Heart right ventricle (tissue), 16 donors: ENCODE results near the gene NFE2L3. TPM values are rescaled to one million over a fixed set of nuclear protein-coding genes. Genes with fewer than 3 reads are reported as not detected.

Experiments used
- ATAC-seq, 8 donors: fragments of 200-7000 bp; cut with Tn5 transposase; one replicate each; pipeline ENCODE4 v1.9.1; 2020; ENCODE audit warnings: mild to moderate bottlenecking in 8 of 8, moderate library complexity in 8 of 8, moderate number of reproducible peaks in 1 of 8
- DNase-seq, 2 donors: peaks; one replicate each; pipeline ENCODE4 v3.0.0-alpha.2; 2020
- H3K27ac ChIP-seq, 10 donors: fragments of 200-600 bp; sonication (generic) in 2 of 10; one replicate each; pipeline versions ENCODE4 v1.5.0 to v1.8.0; 2020 to 2022; ENCODE audit warnings: mild to moderate bottlenecking in 3 of 10
- H3K27me3 ChIP-seq, 7 donors: fragments of 200-600 bp; one replicate each; pipeline ENCODE4 v1.8.0; 2021 to 2022; ENCODE audit warnings: mild to moderate bottlenecking in 2 of 7
- H3K36me3 ChIP-seq, 9 donors: fragments of 200-600 bp; sonication (generic) in 1 of 9; one replicate each; pipeline versions ENCODE4 v1.5.0 to v1.8.0; 2020 to 2022; ENCODE audit warnings: mild to moderate bottlenecking in 2 of 9
- H3K4me1 ChIP-seq, 9 donors: fragments of 200-600 bp; sonication (generic) in 1 of 9; one replicate each; pipeline versions ENCODE4 v1.5.0 to v1.8.0; 2020 to 2022; ENCODE audit warnings: mild to moderate bottlenecking in 4 of 9
- H3K4me3 ChIP-seq, 10 donors: fragments of 200-600 bp; sonication (generic) in 2 of 10; one replicate each; pipeline versions ENCODE4 v1.5.0 to v1.8.0; 2020 to 2022; ENCODE audit warnings: mild to moderate bottlenecking in 7 of 10, moderate library complexity in 2 of 10
- H3K9me3 ChIP-seq, 11 donors: fragments of 200-600 bp in 10 of 11; sonication (generic) in 2 of 11; one replicate each; pipeline versions ENCODE4 v1.5.0 to v1.8.0; 2013 to 2022; ENCODE audit warnings: mild to moderate bottlenecking in 2 of 11, control low read depth in 1 of 11, moderate library complexity in 1 of 11
- WGBS, 2 donors: extraction: QIAGEN DNeasy Blood & Tissue Kit; methylation state at CpG; one replicate each; pipeline ENCODE4 v1.1.7; 2013; ENCODE audit warnings: inconsistent platforms in 1 of 2; 5-methylcytosine and 5-hydroxymethylcytosine counted together
- intact Hi-C, 10 donors: fragments of 100-400 bp; cut with DNase I; formaldehyde crosslinking; loops; one replicate each; pipeline versions ENCODE4 v1.11.1 to v1.14.2; 2022
- polyA plus RNA-seq, 2 donors: library from polyadenylated mRNA; stranded (reverse); fragments of 200-250 nt; gene quantifications; one replicate each; pipeline ENCODE4 v1.2.3, GENCODE V29; 2013
- total RNA-seq, 10 donors: library from RNA; stranded (reverse); fragmentation: NEBNext Ultra II Directional in 3 of 10; extraction: Animal tissue kit (Norgen Biotek cat#: 25700) in 3 of 10; gene quantifications; one replicate each; pipeline versions ENCODE4 v1.2.1 to v1.2.4, GENCODE V29; 2021 to 2023
- TF ChIP-seq, protein P1 (sequence below), 9 donors: fragments of 200-600 bp; sonication (generic) in 2 of 9; IDR thresholded peaks; one replicate each; pipeline versions ENCODE4 v1.5.0 to v1.8.0; 2021 to 2022; ENCODE audit warnings: antibody characterized with exemption in 9 of 9, mild to moderate bottlenecking in 5 of 9, moderate library complexity in 1 of 9
- donor health status: Arrhythmogenic right ventricular cardiomyopathy.
- donor health status: ischemic (EF 13 %, LVEDD 7.1; RV severe dilation, severe dysfunction).
- donor health status: healthy with polysubstance abuse.
- donor health status: DM: no; HTN: yes; CAD: no.
- donor health status: DM: no; HTN: no; CAD: no.
- donor health status: ischemic (EF 25% LVEDD 6.9; RV normal size, moderate dysfunction).
- donor health status: ischemic (EF 25% LVEDD 5.7; RV mildly dilated, moderate dysfunction).
- donor health status: healthy.
- donor health status: DM: yes; HTN: yes; CAD: no.
- donor health status: Ischemic cardiomyopathy.
- donor health status: ischemic (EF 35%, LVEDD 5.7; RV mildly dilated, moderate dysfunction).
- donor health status: nonischemic (EF 11% LVEDD 7.7; RV severe dilation, severe dysfunction).
- donor health status: DM: yes; HTN: yes; CAD: no.
- donor health status: PGD.
- donor health status: ischemic (EF 29% LVEDD 5.4; RV normal size, mild dysfunction).
- donor health status: nonischemic (EF 23%, LVEDD 6.1; RV moderate dilation, normal function).

NFE2L3 gene
- total and polyA plus RNA-seq, 12 donors: 0.32 to 4.1 (median 1.1) TPM

- Histone ChIP-seq H3K27me3 (peaks cover 0 to 23% (median 9%) of the 10 kb centered on the region in 7 donors), H3K4me3 (no peak overlapping the region), H3K36me3 (no peaks in the 10 kb centered on the region), H3K27ac (no peak overlapping the region), H3K9me3 (no peaks in the 10 kb centered on the region), H3K4me1 (peaks cover 0 to 7% (median 0%) of the 10 kb centered on the region in 9 donors)
- intact Hi-C loops: no loop called here
- no peak for DNase-seq
- 93 to 96% methylated on average over 2 of the region's 2 CpGs for WGBS, 2 donors
- TF ChIP-seq, protein P1, sequence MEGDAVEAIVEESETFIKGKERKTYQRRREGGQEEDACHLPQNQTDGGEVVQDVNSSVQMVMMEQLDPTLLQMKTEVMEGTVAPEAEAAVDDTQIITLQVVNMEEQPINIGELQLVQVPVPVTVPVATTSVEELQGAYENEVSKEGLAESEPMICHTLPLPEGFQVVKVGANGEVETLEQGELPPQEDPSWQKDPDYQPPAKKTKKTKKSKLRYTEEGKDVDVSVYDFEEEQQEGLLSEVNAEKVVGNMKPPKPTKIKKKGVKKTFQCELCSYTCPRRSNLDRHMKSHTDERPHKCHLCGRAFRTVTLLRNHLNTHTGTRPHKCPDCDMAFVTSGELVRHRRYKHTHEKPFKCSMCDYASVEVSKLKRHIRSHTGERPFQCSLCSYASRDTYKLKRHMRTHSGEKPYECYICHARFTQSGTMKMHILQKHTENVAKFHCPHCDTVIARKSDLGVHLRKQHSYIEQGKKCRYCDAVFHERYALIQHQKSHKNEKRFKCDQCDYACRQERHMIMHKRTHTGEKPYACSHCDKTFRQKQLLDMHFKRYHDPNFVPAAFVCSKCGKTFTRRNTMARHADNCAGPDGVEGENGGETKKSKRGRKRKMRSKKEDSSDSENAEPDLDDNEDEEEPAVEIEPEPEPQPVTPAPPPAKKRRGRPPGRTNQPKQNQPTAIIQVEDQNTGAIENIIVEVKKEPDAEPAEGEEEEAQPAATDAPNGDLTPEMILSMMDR (IDR thresholded peaks at IDR 0.05): no peak
- no peak for ATAC-seq
These were observed 10.9 kb upstream of the NFE2L3 start for GRCh38 chr7:26141077-26141476.

- 59 to 60% methylated on average over 5 of the region's 5 CpGs for WGBS, 2 donors
- peaks cover 0 to 7% (median 0%) of the 10 kb centered on the region in 9 donors for H3K4me1 ChIP-seq
- intact Hi-C loops: no loop called here
- no peaks in the 10 kb centered on the region for H3K36me3 ChIP-seq
- no peak overlapping the region for H3K4me3 ChIP-seq
- DNase-seq (no peak), ATAC-seq (no peak)
- no peak overlapping the region for H3K27ac ChIP-seq
- H3K27me3 ChIP-seq: peaks cover 0 to 27% (median 9%) of the 10 kb centered on the region in 7 donors
- H3K9me3 ChIP-seq: no peaks in the 10 kb centered on the region
- TF ChIP-seq, protein P1 (IDR thresholded peaks at IDR 0.05): no peak
These were observed 8.5 kb upstream of the NFE2L3 start for GRCh38 chr7:26143298-26144048.

DNA sequence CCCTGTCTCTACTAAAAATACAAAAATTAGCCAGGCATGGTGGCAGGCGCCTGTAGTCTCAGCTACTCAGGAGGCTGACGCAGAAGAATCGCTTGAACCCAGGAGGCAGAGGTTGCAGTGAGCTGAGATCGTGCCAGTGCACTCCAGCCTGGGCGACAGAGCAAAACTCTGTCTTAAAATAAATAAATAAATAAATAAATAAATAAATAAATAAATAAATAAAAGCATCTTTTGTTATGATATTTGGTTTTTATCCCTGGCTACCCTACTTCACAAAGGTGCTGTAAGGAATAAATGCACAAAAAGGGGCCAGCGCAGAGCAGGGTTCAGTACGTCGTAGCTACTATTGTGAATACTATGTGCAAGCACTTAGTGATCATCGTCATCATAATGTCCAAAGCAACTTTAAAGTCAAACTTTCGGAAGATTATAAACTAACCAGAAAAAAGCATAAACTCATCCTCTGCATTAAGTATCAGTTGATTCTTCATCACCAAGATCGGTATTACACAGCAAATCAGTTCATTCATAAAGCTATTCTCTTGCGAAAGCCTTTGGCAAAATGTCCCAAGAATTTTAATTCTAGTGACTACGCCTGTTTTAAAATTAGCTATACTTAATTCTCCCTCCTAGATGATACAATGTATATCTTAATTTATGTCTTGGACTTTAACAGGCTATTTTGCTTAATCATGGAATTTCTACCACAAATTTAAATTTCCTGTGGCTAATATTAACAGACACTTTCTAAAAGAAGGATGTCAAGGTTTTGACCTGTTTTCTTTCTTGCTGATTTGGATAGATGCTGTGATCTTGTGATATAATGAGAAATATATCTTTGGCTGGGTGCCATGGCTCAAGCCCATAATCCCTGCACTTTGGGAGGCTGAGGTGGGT, 7.6 kb upstream of the NFE2L3 start:
- Histone ChIP-seq H3K27ac (no peak overlapping the region), H3K27me3 (peaks cover 0 to 27% (median 9%) of the 10 kb centered on the region in 7 donors), H3K4me3 (no peak overlapping the region), H3K9me3 (no peaks in the 10 kb centered on the region), H3K4me1 (peaks cover 0 to 7% (median 0%) of the 10 kb centered on the region in 9 donors), H3K36me3 (no peaks in the 10 kb centered on the region)
- DNase-seq: no peak
- no peak for ATAC-seq
- TF ChIP-seq, protein P1 (IDR thresholded peaks at IDR 0.05): no peak
- whole genome bisulfite sequencing, 2 donors: 90 to 96% methylated on average over 13 of the region's 13 CpGs
- intact Hi-C loops: no loop called here

- intact Hi-C loops: no loop called here
These were observed 6.8 kb upstream of the NFE2L3 start for GRCh38 chr7:26145238-26145637.

More at GRCh38 chr7:26145238-26145637, 6.8 kb upstream of the NFE2L3 start:
- Histone ChIP-seq H3K9me3 (no peaks in the 10 kb centered on the region), H3K4me3 (no peak overlapping the region), H3K27me3 (peaks cover 0 to 33% (median 9%) of the 10 kb centered on the region in 7 donors), H3K36me3 (no peaks in the 10 kb centered on the region), H3K27ac (no peak overlapping the region), H3K4me1 (peaks cover 0 to 7% (median 0%) of the 10 kb centered on the region in 9 donors)
- TF ChIP-seq, protein P1 (IDR thresholded peaks at IDR 0.05): no peak
- no peak for DNase-seq
- ATAC-seq: no peak
- WGBS, 2 donors: 79 to 83% methylated on average over 4 of the region's 4 CpGs
